ENCODE results near the gene CCDC175.

The CCDC175 gene

DNA sequence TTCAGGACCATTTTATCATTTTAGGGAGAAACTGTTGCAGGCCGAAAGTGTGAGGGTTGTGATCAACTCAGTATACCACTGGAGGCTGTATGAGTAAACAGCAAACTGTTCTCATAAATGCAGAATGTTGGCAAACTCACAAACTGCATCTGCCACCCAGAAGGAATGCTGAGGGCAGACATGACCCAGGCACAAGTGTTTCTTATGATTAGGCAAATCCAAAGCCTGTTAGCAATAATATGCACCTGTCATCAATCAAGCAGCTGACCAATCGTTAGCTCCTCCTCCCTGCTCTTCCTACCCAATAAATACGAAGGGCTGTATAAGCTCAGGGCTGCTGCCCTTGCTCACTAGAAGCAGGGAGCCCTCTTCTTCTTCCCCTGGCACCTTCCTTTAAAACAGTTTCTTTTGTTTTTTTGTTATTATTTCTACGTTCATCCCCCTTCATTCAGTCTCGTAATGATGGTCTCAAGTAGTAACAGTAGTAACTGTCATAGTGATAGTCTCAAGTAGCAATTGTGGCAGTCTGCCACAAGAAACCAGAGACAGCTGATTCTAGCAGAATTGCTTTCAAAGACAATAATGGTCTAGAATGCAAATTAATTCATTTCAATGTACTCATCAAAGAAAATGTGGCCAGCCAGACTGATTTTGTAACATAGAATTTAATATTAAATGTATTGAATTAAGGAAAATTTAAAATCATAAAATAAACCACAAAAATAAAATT, 15.2 kb upstream of the CCDC175 start:
- no peak overlapping the region for H3K4me3 ChIP-seq (ENCODE audit: low read depth, low read length, poor library complexity, severe bottlenecking)
- H3K79me2 ChIP-seq (ENCODE audit: insufficient read depth, low read length), result no peaks in the 10 kb centered on the region
- H3K9me3 ChIP-seq (ENCODE audit: low read length), result no peaks in the 10 kb centered on the region
- no peak overlapping the region for H3K4me2 ChIP-seq (ENCODE audit: low read length)
- H3K27ac ChIP-seq (ENCODE audit: low read depth, low read length, poor library complexity, severe bottlenecking), result no peak overlapping the region
- H4K20me1 ChIP-seq (ENCODE audit: insufficient read depth, low read length), result no peaks in the 10 kb centered on the region
- no peaks in the 10 kb centered on the region for H3K4me1 ChIP-seq (ENCODE audit: insufficient read depth, low read length, severe bottlenecking)
- H2AFZ ChIP-seq (ENCODE audit: low read length), result no peak overlapping the region
- no peak overlapping the region for H3K9ac ChIP-seq (ENCODE audit: low read length)
- no peak for TF ChIP-seq EZH2 (IDR thresholded peaks at IDR 0.05; ENCODE audit: borderline replicate concordance, low read length)
- TF ChIP-seq, protein P1, sequence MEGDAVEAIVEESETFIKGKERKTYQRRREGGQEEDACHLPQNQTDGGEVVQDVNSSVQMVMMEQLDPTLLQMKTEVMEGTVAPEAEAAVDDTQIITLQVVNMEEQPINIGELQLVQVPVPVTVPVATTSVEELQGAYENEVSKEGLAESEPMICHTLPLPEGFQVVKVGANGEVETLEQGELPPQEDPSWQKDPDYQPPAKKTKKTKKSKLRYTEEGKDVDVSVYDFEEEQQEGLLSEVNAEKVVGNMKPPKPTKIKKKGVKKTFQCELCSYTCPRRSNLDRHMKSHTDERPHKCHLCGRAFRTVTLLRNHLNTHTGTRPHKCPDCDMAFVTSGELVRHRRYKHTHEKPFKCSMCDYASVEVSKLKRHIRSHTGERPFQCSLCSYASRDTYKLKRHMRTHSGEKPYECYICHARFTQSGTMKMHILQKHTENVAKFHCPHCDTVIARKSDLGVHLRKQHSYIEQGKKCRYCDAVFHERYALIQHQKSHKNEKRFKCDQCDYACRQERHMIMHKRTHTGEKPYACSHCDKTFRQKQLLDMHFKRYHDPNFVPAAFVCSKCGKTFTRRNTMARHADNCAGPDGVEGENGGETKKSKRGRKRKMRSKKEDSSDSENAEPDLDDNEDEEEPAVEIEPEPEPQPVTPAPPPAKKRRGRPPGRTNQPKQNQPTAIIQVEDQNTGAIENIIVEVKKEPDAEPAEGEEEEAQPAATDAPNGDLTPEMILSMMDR (IDR thresholded peaks at IDR 0.05; ENCODE audit: low read length), result no peak
- no peaks in the 10 kb centered on the region; the same call in 1 of the 2 replicates for H3K36me3 ChIP-seq (ENCODE audit: insufficient read depth, low read length)
- H3K27me3 ChIP-seq (ENCODE audit: insufficient read depth, low read length), result no peaks in the 10 kb centered on the region
- H3K9me2 ChIP-seq (ENCODE audit: low read depth, low read length), result no peaks in the 10 kb centered on the region
- H3F3A ChIP-seq (ENCODE audit: insufficient read depth, low read length), result no peaks in the 10 kb centered on the region

- H3K9me2 ChIP-seq (ENCODE audit: low read depth, low read length), result no peaks in the 10 kb centered on the region
- H3K4me2 ChIP-seq (ENCODE audit: low read length), result no peak overlapping the region
- H3K9ac ChIP-seq (ENCODE audit: low read length), result no peak overlapping the region
- H4K20me1 ChIP-seq (ENCODE audit: insufficient read depth, low read length), result no peaks in the 10 kb centered on the region
- H3K4me1 ChIP-seq (ENCODE audit: insufficient read depth, low read length, severe bottlenecking), result no peaks in the 10 kb centered on the region
- H3K36me3 ChIP-seq (ENCODE audit: insufficient read depth, low read length), result no peaks in the 10 kb centered on the region; the same call in 1 of the 2 replicates
- H3F3A ChIP-seq (ENCODE audit: insufficient read depth, low read length), result no peaks in the 10 kb centered on the region
- H3K9me3 ChIP-seq (ENCODE audit: low read length), result no peaks in the 10 kb centered on the region
- H3K27ac ChIP-seq (ENCODE audit: low read depth, low read length, poor library complexity, severe bottlenecking), result no peak overlapping the region
- no peaks in the 10 kb centered on the region for H3K27me3 ChIP-seq (ENCODE audit: insufficient read depth, low read length)
- no peaks in the 10 kb centered on the region for H3K79me2 ChIP-seq (ENCODE audit: insufficient read depth, low read length)
- H3K4me3 ChIP-seq (ENCODE audit: low read depth, low read length, poor library complexity, severe bottlenecking), result no peak overlapping the region
- TF ChIP-seq, protein P1 (IDR thresholded peaks at IDR 0.05; ENCODE audit: low read length), result no peak
- no peak for TF ChIP-seq EZH2 (IDR thresholded peaks at IDR 0.05; ENCODE audit: borderline replicate concordance, low read length)
- H2AFZ ChIP-seq (ENCODE audit: low read length), result no peak overlapping the region
Observed at GRCh38 chr14:59588101-59588500, 11.5 kb upstream of the CCDC175 start.

DNA sequence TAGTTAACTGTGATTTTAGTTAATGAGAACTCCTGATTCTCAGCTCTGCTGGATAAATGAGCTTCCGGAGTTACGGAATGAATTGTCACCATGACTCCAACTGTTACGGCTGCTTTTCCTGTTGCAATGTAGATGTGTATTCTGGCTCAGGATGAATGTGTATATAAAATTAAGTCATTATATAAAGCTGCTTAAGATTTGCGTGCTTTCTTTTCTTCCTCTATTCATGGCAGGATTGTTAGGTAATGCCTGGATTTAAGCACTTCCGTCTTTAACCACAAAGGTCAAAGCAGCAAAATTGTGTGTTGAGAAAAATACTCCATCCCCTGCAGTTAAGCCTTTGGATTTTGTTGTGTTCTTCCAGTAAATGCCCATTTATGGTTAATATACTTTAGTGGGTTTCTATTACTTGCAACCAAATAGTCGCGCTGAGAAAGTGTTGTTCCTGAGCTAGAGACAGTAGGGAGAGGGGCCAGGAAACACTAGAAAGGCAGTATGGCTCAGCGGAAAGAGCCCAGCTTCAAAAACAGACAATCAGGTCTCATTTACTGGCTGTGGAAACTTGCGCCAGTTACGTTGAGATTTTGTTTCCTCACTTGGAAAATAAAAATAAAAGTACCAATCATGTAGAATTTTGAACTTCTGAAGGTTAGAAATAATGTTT, 9.4 kb upstream of the CCDC175 start:
- Histone ChIP-seq H2AFZ (ENCODE audit: low read length) (no peak overlapping the region), H3F3A (ENCODE audit: insufficient read depth, low read length) (no peaks in the 10 kb centered on the region), H3K4me3 (ENCODE audit: low read depth, low read length, poor library complexity, severe bottlenecking) (no peak overlapping the region), H3K36me3 (ENCODE audit: insufficient read depth, low read length) (no peaks in the 10 kb centered on the region), H3K4me2 (ENCODE audit: low read length) (no peak overlapping the region), H3K9ac (ENCODE audit: low read length) (no peak overlapping the region), H3K9me2 (ENCODE audit: low read depth, low read length) (no peaks in the 10 kb centered on the region), H3K27me3 (ENCODE audit: insufficient read depth, low read length) (no peaks in the 10 kb centered on the region), H3K9me3 (ENCODE audit: low read length) (no peaks in the 10 kb centered on the region), H3K79me2 (ENCODE audit: insufficient read depth, low read length) (no peaks in the 10 kb centered on the region), H3K27ac (ENCODE audit: low read depth, low read length, poor library complexity, severe bottlenecking) (no peak overlapping the region), H4K20me1 (ENCODE audit: insufficient read depth, low read length) (no peaks in the 10 kb centered on the region), H3K4me1 (ENCODE audit: insufficient read depth, low read length, severe bottlenecking) (no peaks in the 10 kb centered on the region)
- TF ChIP-seq EZH2 (IDR thresholded peaks at IDR 0.05; ENCODE audit: borderline replicate concordance, low read length), result no peak
- TF ChIP-seq, protein P1 (IDR thresholded peaks at IDR 0.05; ENCODE audit: low read length), result no peak
